Parathyroid adenoma (tissue), 2 donors: ENCODE results near the gene BMP10.
A peak's percentile ranks its signal among the peaks of the same experiment; 100 is the strongest.

ENCODE experiments used
- H2AFZ ChIP-seq: fragments of 300-600 bp; sonication (generic); one replicate; pipeline ENCODE4 v1.7.0; 2017; ENCODE audit warnings: antibody characterized with exemption, mild to moderate bottlenecking
- H3K27ac ChIP-seq: fragments of 300-600 bp; sonication (generic); one replicate; pipeline ENCODE4 v1.7.0; 2017
- H3K27me3 ChIP-seq: fragments of 300-600 bp; sonication (generic); one replicate; pipeline ENCODE4 v1.7.0; 2017; ENCODE audit warnings: low read length; ENCODE audit not compliant: control insufficient read depth, insufficient read depth
- H3K36me3 ChIP-seq: fragments of 300-600 bp; sonication (generic); one replicate; pipeline ENCODE4 v1.7.0; 2017; ENCODE audit warnings: low read length; ENCODE audit not compliant: control insufficient read depth, insufficient read depth
- H3K4me1 ChIP-seq: fragments of 300-600 bp; sonication (generic); one replicate; pipeline ENCODE4 v1.7.0; 2017; ENCODE audit warnings: control low read depth
- H3K4me2 ChIP-seq: fragments of 300-600 bp; sonication (generic); one replicate; pipeline ENCODE4 v1.7.0; 2017; ENCODE audit warnings: low read length
- H3K4me3 ChIP-seq: fragments of 300-600 bp; sonication (generic); one replicate; pipeline ENCODE4 v1.7.0; 2017; ENCODE audit warnings: low read depth, low read length
- H3K79me2 ChIP-seq: fragments of 300-600 bp; sonication (generic); one replicate; pipeline ENCODE4 v1.7.0; 2017; ENCODE audit warnings: control low read depth
- H3K9ac ChIP-seq: fragments of 300-600 bp; sonication (generic); one replicate; pipeline ENCODE4 v1.7.0; 2017; ENCODE audit warnings: mild to moderate bottlenecking
- H3K9me3 ChIP-seq: fragments of 300-600 bp; sonication (generic); one replicate; pipeline ENCODE4 v1.7.0; 2017; ENCODE audit warnings: low read length; ENCODE audit not compliant: control insufficient read depth
- CTCF ChIP-seq: fragments of 300-600 bp; sonication (generic); IDR thresholded peaks from one replicate; pipeline ENCODE4 v1.7.0; 2017; ENCODE audit warnings: antibody characterized with exemption, mild to moderate bottlenecking
- donor health status: primary hyperparathyroidism.

Gene BMP10

GRCh38 chr2:68850524-68850923 lies 20.7 kb downstream of the BMP10 start:
- no peaks in the 10 kb centered on the region for H3K9me3 ChIP-seq
- no peak overlapping the region for H2AFZ ChIP-seq
- H3K4me1 ChIP-seq, result peaks cover 9% of the 10 kb centered on the region
- no peak for TF ChIP-seq CTCF
- no peaks in the 10 kb centered on the region for H3K79me2 ChIP-seq
- H3K27ac ChIP-seq, result no peak overlapping the region
- H3K9ac ChIP-seq, result no peak overlapping the region
- H3K36me3 ChIP-seq, result no peaks in the 10 kb centered on the region
- H3K27me3 ChIP-seq, result no peaks in the 10 kb centered on the region
- no peak overlapping the region for H3K4me2 ChIP-seq
- H3K4me3 ChIP-seq, result no peak overlapping the region

GRCh38 chr2:68849579-68850030 lies 21.6 kb downstream of the BMP10 start:
- Histone ChIP-seq H3K79me2 (no peaks in the 10 kb centered on the region), H3K4me2 (no peak overlapping the region), H3K36me3 (no peaks in the 10 kb centered on the region), H3K4me1 (peaks cover 9% of the 10 kb centered on the region), H2AFZ (no peak overlapping the region), H3K27me3 (no peaks in the 10 kb centered on the region), H3K9ac (no peak overlapping the region), H3K27ac (no peak overlapping the region), H3K4me3 (no peak overlapping the region), H3K9me3 (no peaks in the 10 kb centered on the region)
- TF ChIP-seq CTCF, result no peak

- Histone ChIP-seq H3K4me2 (peak overlapping the region; percentile 34), H2AFZ (peak overlapping the region; percentile 34), H3K4me1 (peaks cover 9% of the 10 kb centered on the region), H3K9ac (no peak overlapping the region), H3K27ac (no peak overlapping the region), H3K27me3 (no peaks in the 10 kb centered on the region), H3K36me3 (no peaks in the 10 kb centered on the region), H3K4me3 (no peak overlapping the region), H3K9me3 (no peaks in the 10 kb centered on the region), H3K79me2 (no peaks in the 10 kb centered on the region)
- no peak for TF ChIP-seq CTCF
Measured at GRCh38 chr2:68847751-68848150, 23.4 kb downstream of the BMP10 start.

GRCh38 chr2:68846091-68846490 lies 25.1 kb downstream of the BMP10 start:
- peaks cover 9% of the 10 kb centered on the region for H3K4me1 ChIP-seq
- no peaks in the 10 kb centered on the region for H3K27me3 ChIP-seq
- H2AFZ ChIP-seq, result no peak overlapping the region
- no peak overlapping the region for H3K27ac ChIP-seq
- no peaks in the 10 kb centered on the region for H3K79me2 ChIP-seq
- TF ChIP-seq CTCF, result no peak
- no peaks in the 10 kb centered on the region for H3K9me3 ChIP-seq
- no peak overlapping the region for H3K4me3 ChIP-seq
- no peaks in the 10 kb centered on the region for H3K36me3 ChIP-seq
- H3K9ac ChIP-seq, result no peak overlapping the region
- H3K4me2 ChIP-seq, result no peak overlapping the region

- peaks cover 9% of the 10 kb centered on the region for H3K4me1 ChIP-seq
- H3K36me3 ChIP-seq, result no peaks in the 10 kb centered on the region
- no peak overlapping the region for H3K4me2 ChIP-seq
- no peak overlapping the region for H3K4me3 ChIP-seq
- no peak overlapping the region for H3K27ac ChIP-seq
- H3K79me2 ChIP-seq, result no peaks in the 10 kb centered on the region
- TF ChIP-seq CTCF, result no peak
- no peaks in the 10 kb centered on the region for H3K27me3 ChIP-seq
- no peaks in the 10 kb centered on the region for H3K9me3 ChIP-seq
- H3K9ac ChIP-seq, result no peak overlapping the region
- H2AFZ ChIP-seq, result no peak overlapping the region
Measured at GRCh38 chr2:68845043-68845442, 26.2 kb downstream of the BMP10 start.
